Mammary epithelial cell (primary cell): ENCODE measurements around the gene PCDHGA6.

Experiments used
- CTCF ChIP-seq, 2 donors: IDR thresholded peaks in 1 of 2; conservative IDR thresholded peaks in 1 of 2; 2 replicates each; pipeline ENCODE4 v1.5.1; 2011 to 2012; ENCODE audit warnings: inconsistent platforms in 2 of 2, low read length in 2 of 2, mild to moderate bottlenecking in 2 of 2, control low read depth in 1 of 2, low read depth in 1 of 2; ENCODE audit not compliant: insufficient read depth in 1 of 2; ENCODE audit errors: extremely low read depth in 1 of 2
- EZH2 ChIP-seq: IDR thresholded peaks from 2 replicates; pipeline ENCODE4 v1.6.1; 2012; ENCODE audit warnings: low read length, inconsistent platforms, borderline replicate concordance

- TF ChIP-seq CTCF (conservative IDR thresholded peaks at IDR 0.05 in 1 of 2, IDR thresholded peaks at IDR 0.05 in 1 of 2; ENCODE audit: extremely low read depth in 1 of 2, insufficient read depth in 1 of 2, low read depth in 1 of 2, low read length in 2 of 2) (peak; percentile 31 to 42), EZH2 (no peak)
These were observed 13.8 kb upstream of the PCDHGA6 start, which contains the start of gene PCDHGB2 for GRCh38 chr5:141359790-141360426.
